BJ (cell line): ENCODE data around the gene NMT2. TPM values are rescaled to one million over a fixed set of nuclear protein-coding genes. Genes with fewer than 3 reads are reported as not detected.

ENCODE experiments used
- CTCF ChIA-PET: fragments of 350-600 bp; formaldehyde crosslinking; extraction: SDS; loops from one replicate; lab custom pipeline; 2021; ENCODE audit warnings: antibody characterized with exemption, inconsistent platforms; lab: Yijun Ruan, JAX
- POLR2A ChIA-PET: fragments of 300-600 bp; sonication (Branson Sonifier 250); formaldehyde crosslinking; extraction: SDS; loops from one replicate; lab custom pipeline; 2021; ENCODE audit warnings: antibody characterized with exemption; lab: Charles Lee
- DNase-seq: peaks from one replicate; pipeline ENCODE4 v3.0.0-alpha.2; 2011; ENCODE audit warnings: low read depth
- H3K27me3 ChIP-seq: 2 replicates; pipeline ENCODE4 v1.6.0; 2011; ENCODE audit warnings: low read length; ENCODE audit not compliant: control insufficient read depth, insufficient read depth
- H3K36me3 ChIP-seq: 2 replicates; pipeline ENCODE4 v1.5.1; 2011; ENCODE audit warnings: low read length; ENCODE audit not compliant: control insufficient read depth, insufficient read depth
- H3K4me3 ChIP-seq: 2 replicates; pipeline ENCODE4 v1.5.1; 2011; ENCODE audit warnings: low read depth, mild to moderate bottlenecking, control low read depth, low read length
- CTCF ChIP-seq: IDR thresholded peaks from 2 replicates; pipeline ENCODE4 v1.5.1; 2011; ENCODE audit warnings: low read depth, mild to moderate bottlenecking, control low read depth, inconsistent platforms, low read length, moderate library complexity; ENCODE audit not compliant: insufficient read depth
- polyA plus RNA-seq: library from polyadenylated mRNA; depleted of rRNA; stranded (reverse); fragments of >200 nt; gene quantifications from 2 replicates; pipeline ENCODE4 v1.2.3, GENCODE V29; 2011

The NMT2 gene
- polyA plus RNA-seq, 1 experiment = 12.7 TPM

GRCh38 chr10:15150563-15150962 is 17.9 kb downstream of the NMT2 start:
- DNase-seq = no peak
- POLR2A ChIA-PET = no interaction called here
- CTCF ChIA-PET = interaction anchor here (1.9 kb wide), 1 partner anchor 17 kb away, joined by 7 read pairs; no protein-coding TSS in a partner anchor
- Histone ChIP-seq H3K27me3 (no peaks in the 10 kb centered on the region), H3K36me3 (no peaks in the 10 kb centered on the region; the same call in 1 of the 2 replicates), H3K4me3 (no peak overlapping the region)
- TF ChIP-seq CTCF = no peak

- CTCF ChIA-PET = interaction anchor here (1.9 kb wide), 1 partner anchor 18 kb away, joined by 7 read pairs; no protein-coding TSS in a partner anchor
- Histone ChIP-seq H3K36me3 (no peaks in the 10 kb centered on the region; the same call in 1 of the 2 replicates), H3K4me3 (no peak overlapping the region), H3K27me3 (no peaks in the 10 kb centered on the region)
- POLR2A ChIA-PET = no interaction called here
- DNase-seq = no peak
- no peak for TF ChIP-seq CTCF
Measured at GRCh38 chr10:15149042-15149771, 19.3 kb downstream of the NMT2 start.

GRCh38 chr10:15147594-15148392 is 20.7 kb downstream of the NMT2 start:
- no peaks in the 10 kb centered on the region; the same call in 1 of the 2 replicates for H3K36me3 ChIP-seq
- CTCF ChIA-PET = interaction anchor here (0.9 kb wide), 1 partner anchor 10 kb away, joined by 4 read pairs; no protein-coding TSS in a partner anchor

GRCh38 chr10:15146366-15146765 is 22.1 kb downstream of the NMT2 start:
- TF ChIP-seq CTCF = no peak
- CTCF ChIA-PET = interaction anchor here (0.6 to 0.8 kb wide), 2 partner anchors 30 to 274 kb away, joined by 3 to 4 read pairs; no protein-coding TSS in a partner anchor
- no peak for DNase-seq
- Histone ChIP-seq H3K4me3 (no peak overlapping the region), H3K36me3 (no peaks in the 10 kb centered on the region; the same call in 1 of the 2 replicates), H3K27me3 (no peaks in the 10 kb centered on the region)
- POLR2A ChIA-PET = no interaction called here

More at GRCh38 chr10:15147594-15148392, 20.7 kb downstream of the NMT2 start:
- POLR2A ChIA-PET = no interaction called here
- H3K27me3 ChIP-seq = no peaks in the 10 kb centered on the region
- no peak for TF ChIP-seq CTCF
- no peak for DNase-seq
- H3K4me3 ChIP-seq = no peak overlapping the region

- DNase-seq = no peak
- CTCF ChIA-PET = no interaction called here
- no peak for TF ChIP-seq CTCF
- POLR2A ChIA-PET = no interaction called here
- H3K36me3 ChIP-seq = peaks cover 3% of the 10 kb centered on the region
- H3K27me3 ChIP-seq = no peaks in the 10 kb centered on the region
- no peak overlapping the region for H3K4me3 ChIP-seq
Measured at GRCh38 chr10:15144788-15145187, 23.7 kb downstream of the NMT2 start.
